H9 (cell line): Measurements from ENCODE around the gene PLAGL1. TPM values are rescaled to one million over a fixed set of nuclear protein-coding genes. Genes with fewer than 3 reads are reported as not detected.

Experiments used
- DNase-seq: peaks from one replicate; pipeline ENCODE4 v3.0.0-alpha.2; 2017
- H2AFZ ChIP-seq: one replicate; pipeline ENCODE4 v1.6.1; 2013; ENCODE audit warnings: mild to moderate bottlenecking, low read length, control low read depth, moderate library complexity
- H2AK5ac ChIP-seq: 2 replicates; pipeline ENCODE4 v1.6.1; 2013; ENCODE audit warnings: low read length, control low read depth, mixed read lengths; ENCODE audit not compliant: insufficient read length
- H2BK120ac ChIP-seq: one replicate; pipeline ENCODE4 v1.6.1; 2013; ENCODE audit warnings: low read depth, mild to moderate bottlenecking, low read length, control low read depth, inconsistent platforms; ENCODE audit not compliant: poor library complexity, severe bottlenecking
- H2BK12ac ChIP-seq: 2 replicates; pipeline ENCODE4 v1.6.1; 2013; ENCODE audit warnings: low read length, control low read depth, mixed read lengths, low read depth; ENCODE audit not compliant: insufficient read length
- H2BK15ac ChIP-seq: 2 replicates; pipeline ENCODE4 v1.6.1; 2013; ENCODE audit warnings: low read depth, low read length, control low read depth
- H2BK20ac ChIP-seq: one replicate; pipeline ENCODE4 v1.6.1; 2013; ENCODE audit warnings: low read depth, mild to moderate bottlenecking, low read length, control low read depth, inconsistent platforms; ENCODE audit not compliant: poor library complexity, severe bottlenecking
- H2BK5ac ChIP-seq: 2 replicates; pipeline ENCODE4 v1.6.1; 2013; ENCODE audit warnings: low read length, control low read depth, mixed read lengths; ENCODE audit not compliant: insufficient read length
- H3K14ac ChIP-seq: 2 replicates; pipeline ENCODE4 v1.6.1; 2013; ENCODE audit warnings: low read length, control low read depth; ENCODE audit not compliant: insufficient read depth
- H3K18ac ChIP-seq: 2 replicates; pipeline ENCODE4 v1.6.1; 2013; ENCODE audit warnings: low read depth, mild to moderate bottlenecking, mixed read lengths, low read length, control low read depth; ENCODE audit not compliant: insufficient read length
- H3K23ac ChIP-seq: 2 replicates; pipeline ENCODE4 v1.6.1; 2013; ENCODE audit warnings: low read length, control low read depth, mixed read lengths, low read depth; ENCODE audit not compliant: insufficient read length
- H3K23me2 ChIP-seq: 2 replicates; pipeline ENCODE4 v1.6.1; 2013; ENCODE audit warnings: low read depth, mild to moderate bottlenecking, mixed read lengths, low read length, control low read depth; ENCODE audit not compliant: insufficient read length, poor library complexity, severe bottlenecking
- H3K27ac ChIP-seq: 2 replicates; pipeline ENCODE4 v1.5.1; 2013; ENCODE audit warnings: low read length, control low read depth, mixed read lengths, low read depth; ENCODE audit not compliant: insufficient read length
- H3K27me3 ChIP-seq: 2 replicates; pipeline ENCODE4 v1.6.1; 2013; ENCODE audit warnings: low read length, control low read depth, inconsistent platforms; ENCODE audit not compliant: insufficient read depth
- H3K4ac ChIP-seq: 2 replicates; pipeline ENCODE4 v1.6.1; 2013; ENCODE audit warnings: low read depth, mild to moderate bottlenecking, control low read depth, inconsistent platforms, low read length, moderate library complexity
- H3K4me1 ChIP-seq: 2 replicates; pipeline ENCODE4 v1.6.1; 2013; ENCODE audit warnings: low read length, control low read depth, inconsistent platforms; ENCODE audit not compliant: insufficient read depth
- H3K4me2 ChIP-seq: 2 replicates; pipeline ENCODE4 v1.6.1; 2013; ENCODE audit warnings: low read length, control low read depth, mixed read lengths; ENCODE audit not compliant: insufficient read length, insufficient read depth
- H3K56ac ChIP-seq: 2 replicates; pipeline ENCODE4 v1.6.1; 2013; ENCODE audit warnings: low read depth, mild to moderate bottlenecking, mixed read lengths, low read length, control low read depth; ENCODE audit not compliant: insufficient read length
- H3K79me1 ChIP-seq: 2 replicates; pipeline ENCODE4 v1.6.1; 2013; ENCODE audit warnings: low read depth, mild to moderate bottlenecking, moderate library complexity, low read length, control low read depth, inconsistent platforms; ENCODE audit not compliant: insufficient read depth, poor library complexity, severe bottlenecking
- H3K79me2 ChIP-seq: 2 replicates; pipeline ENCODE4 v1.6.1; 2013; ENCODE audit warnings: low read length, control low read depth, inconsistent platforms; ENCODE audit not compliant: insufficient read depth
- H3K9ac ChIP-seq: 2 replicates; pipeline ENCODE4 v1.6.1; 2013; ENCODE audit warnings: low read length, control low read depth, mixed read lengths; ENCODE audit not compliant: insufficient read length; ENCODE audit errors: extremely low read depth
- H3K9me3 ChIP-seq: one replicate; pipeline ENCODE4 v1.6.1; 2013; ENCODE audit warnings: low read depth, low read length, inconsistent platforms; ENCODE audit not compliant: control insufficient read depth
- H3T11ph ChIP-seq: one replicate; pipeline ENCODE4 v1.6.1; 2013; ENCODE audit warnings: mild to moderate bottlenecking, low read length, control low read depth, inconsistent platforms
- H4K20me1 ChIP-seq: one replicate; pipeline ENCODE4 v1.6.1; 2013; ENCODE audit not compliant: control insufficient read depth, insufficient read length, insufficient read depth
- H4K5ac ChIP-seq: 2 replicates; pipeline ENCODE4 v1.6.1; 2013; ENCODE audit warnings: low read depth, mild to moderate bottlenecking, mixed read lengths, low read length, control low read depth; ENCODE audit not compliant: insufficient read length
- H4K8ac ChIP-seq: replicated peaks from 2 replicates; pipeline ENCODE4 v1.6.1; 2013; ENCODE audit warnings: low read length, control low read depth, mixed read lengths, low read depth; ENCODE audit not compliant: insufficient read length
- H4K91ac ChIP-seq: 2 replicates; pipeline ENCODE4 v1.6.1; 2013; ENCODE audit warnings: low read depth, mild to moderate bottlenecking, moderate library complexity, mixed read lengths, low read length, control low read depth; ENCODE audit not compliant: insufficient read length
- H3K27ac Mint-ChIP-seq, 3 experiments: 2 replicates in 2 of 3; 3 replicates in 1 of 3; pipeline ENCODE4 v1.8.0; 2020 to 2021; ENCODE audit warnings: mixed read lengths in 3 of 3, mild to moderate bottlenecking in 1 of 3, moderate library complexity in 1 of 3
- H3K27me3 Mint-ChIP-seq: 2 replicates; pipeline ENCODE4 v1.8.0; 2021; ENCODE audit warnings: low read depth, mild to moderate bottlenecking, moderate library complexity, mixed read lengths
- H3K36me3 Mint-ChIP-seq, 3 experiments: 2 replicates in 2 of 3; 3 replicates in 1 of 3; pipeline ENCODE4 v1.8.0; 2020 to 2021; ENCODE audit warnings: low read depth in 3 of 3, mixed read lengths in 3 of 3; ENCODE audit not compliant: insufficient read depth in 1 of 3
- H3K4me1 Mint-ChIP-seq, 2 experiments: 2 replicates each; pipeline ENCODE4 v1.8.0; 2020; ENCODE audit warnings: mixed read lengths in 2 of 2
- H3K4me3 Mint-ChIP-seq, 2 experiments: 2 replicates in 1 of 2; 3 replicates in 1 of 2; pipeline ENCODE4 v1.8.0; 2020 to 2021; ENCODE audit warnings: mild to moderate bottlenecking in 2 of 2, mixed read lengths in 2 of 2, moderate library complexity in 1 of 2
- H3K9me3 Mint-ChIP-seq, 2 experiments: 2 replicates in 1 of 2; 3 replicates in 1 of 2; pipeline ENCODE4 v1.8.0; 2020; ENCODE audit warnings: mild to moderate bottlenecking in 2 of 2, mixed read lengths in 2 of 2, moderate library complexity in 1 of 2
- CTCF ChIP-seq: fragments of 200-600 bp; sonication (generic); conservative IDR thresholded peaks from 3 replicates; pipeline ENCODE4 v1.8.0; 2021; ENCODE audit warnings: antibody characterized with exemption, mild to moderate bottlenecking
- WGBS: extraction: QIAGEN DNeasy Blood & Tissue Kit; methylation state at CpG from one replicate; pipeline ENCODE4 v1.1.7; 2013; ENCODE audit warnings: missing lambda C conversion rate, low lambda C conversion rate, mixed read lengths; ENCODE audit not compliant: insufficient read length; ENCODE audit errors: extremely low coverage; 5-methylcytosine and 5-hydroxymethylcytosine counted together
- total RNA-seq: library from RNA; stranded (reverse); gene quantifications from 2 replicates; pipeline ENCODE4 v1.2.1, GENCODE V29; 2021

PLAGL1 gene
- total RNA-seq, 1 experiment from 2014 or later, result 1.9 TPM

- Histone ChIP-seq H3K79me2 (no peaks in the 10 kb centered on the region), H2AK5ac (no peak overlapping the region), H3K4me2 (no peak overlapping the region), H4K8ac (no peak overlapping the region), H2BK120ac (no peak overlapping the region), H3K4me1 (no peaks in the 10 kb centered on the region), H3K9ac (no peak overlapping the region), H4K5ac (no peak overlapping the region), H3K23ac (no peak overlapping the region), H3K23me2 (no peaks in the 10 kb centered on the region), H2BK15ac (no peak overlapping the region), H4K91ac (no peak overlapping the region), H3K9me3 (no peaks in the 10 kb centered on the region), H3K27ac (no peak overlapping the region), H4K20me1 (no peaks in the 10 kb centered on the region), H2AFZ (no peak overlapping the region), H3K27me3 (no peaks in the 10 kb centered on the region), H3K79me1 (no peaks in the 10 kb centered on the region), H2BK20ac (no peak overlapping the region), H2BK5ac (no peak overlapping the region), H3K56ac (no peak overlapping the region), H3K14ac (no peak overlapping the region), H3K18ac (no peak overlapping the region), H2BK12ac (no peak overlapping the region), H3T11ph (no peak overlapping the region), H3K4ac (no peak overlapping the region)
- H3K9me3 Mint-ChIP-seq, result peaks cover 6% of the 10 kb centered on the region in 2 experiments; a peak in 3 of 5 replicates
- H3K4me3 Mint-ChIP-seq, result no peak overlapping the region
- TF ChIP-seq CTCF, result no peak
- H3K27ac Mint-ChIP-seq, result no peak overlapping the region
- H3K4me1 Mint-ChIP-seq, result no peaks in the 10 kb centered on the region
- WGBS, result no CpG with 5 or more reads among the region's 3 CpGs
- DNase-seq, result no peak
- H3K27me3 Mint-ChIP-seq, result peaks cover 16% of the 10 kb centered on the region
- H3K36me3 Mint-ChIP-seq, result peaks cover 0 to 7% (median 2%) of the 10 kb centered on the region in 3 experiments; a peak in 2 of 7 replicates
These were observed 45.5 kb upstream of the PLAGL1 start for GRCh38 chr6:144053601-144054000.
